Vagina (tissue), 2 donors: ENCODE data around the gene RMI2.

Source experiments
- POLR2A ChIP-seq, 2 donors: fragments of 450-650 bp; IDR thresholded peaks; one replicate each; pipeline ENCODE4 v1.6.1; 2017; ENCODE audit warnings: antibody characterized with exemption in 2 of 2, mild to moderate bottlenecking in 2 of 2, moderate library complexity in 2 of 2
- POLR2AphosphoS5 ChIP-seq, 2 donors: sonication (generic); formaldehyde crosslinking; IDR thresholded peaks; one replicate each; pipeline ENCODE4 v1.9.0; 2017; ENCODE audit warnings: antibody characterized with exemption in 2 of 2, mild to moderate bottlenecking in 2 of 2, low read depth in 1 of 2; ENCODE audit not compliant: insufficient read depth in 1 of 2
- TF ChIP-seq, protein P1 (sequence below), 3 experiments: fragments of 450-650 bp in 2 of 3; fragments of 200-600 bp in 1 of 3; sonication (generic) in 1 of 3; IDR thresholded peaks; one replicate each; pipeline ENCODE4 v1.5.1; 2017 to 2019; ENCODE audit warnings: antibody characterized with exemption in 3 of 3, mild to moderate bottlenecking in 2 of 3, moderate library complexity in 2 of 3

GRCh38 chr16:11370084-11370931 is 25.0 kb downstream of the RMI2 start:
- TF ChIP-seq POLR2A (IDR thresholded peaks at IDR 0.05) (no peak), POLR2AphosphoS5 (IDR thresholded peaks at IDR 0.05; ENCODE audit: insufficient read depth in 1 of 2, low read depth in 1 of 2) (no peak)
- TF ChIP-seq, protein P1, sequence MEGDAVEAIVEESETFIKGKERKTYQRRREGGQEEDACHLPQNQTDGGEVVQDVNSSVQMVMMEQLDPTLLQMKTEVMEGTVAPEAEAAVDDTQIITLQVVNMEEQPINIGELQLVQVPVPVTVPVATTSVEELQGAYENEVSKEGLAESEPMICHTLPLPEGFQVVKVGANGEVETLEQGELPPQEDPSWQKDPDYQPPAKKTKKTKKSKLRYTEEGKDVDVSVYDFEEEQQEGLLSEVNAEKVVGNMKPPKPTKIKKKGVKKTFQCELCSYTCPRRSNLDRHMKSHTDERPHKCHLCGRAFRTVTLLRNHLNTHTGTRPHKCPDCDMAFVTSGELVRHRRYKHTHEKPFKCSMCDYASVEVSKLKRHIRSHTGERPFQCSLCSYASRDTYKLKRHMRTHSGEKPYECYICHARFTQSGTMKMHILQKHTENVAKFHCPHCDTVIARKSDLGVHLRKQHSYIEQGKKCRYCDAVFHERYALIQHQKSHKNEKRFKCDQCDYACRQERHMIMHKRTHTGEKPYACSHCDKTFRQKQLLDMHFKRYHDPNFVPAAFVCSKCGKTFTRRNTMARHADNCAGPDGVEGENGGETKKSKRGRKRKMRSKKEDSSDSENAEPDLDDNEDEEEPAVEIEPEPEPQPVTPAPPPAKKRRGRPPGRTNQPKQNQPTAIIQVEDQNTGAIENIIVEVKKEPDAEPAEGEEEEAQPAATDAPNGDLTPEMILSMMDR (IDR thresholded peaks at IDR 0.05), result no peak
